IPS-NIHi7 (cell line): ENCODE measurements around the gene ARFGEF3.
"Not testable (repeated sequence)": the region's sequence is repeated elsewhere in the genome, so short reads cannot be mapped to it uniquely, and the experiment has no call there.

Source experiments
- DNase-seq: peaks from one replicate; pipeline ENCODE4 v3.0.0; 2012; ENCODE audit warnings: mixed read lengths; ENCODE audit errors: extremely low spot score

The ARFGEF3 gene

DNA sequence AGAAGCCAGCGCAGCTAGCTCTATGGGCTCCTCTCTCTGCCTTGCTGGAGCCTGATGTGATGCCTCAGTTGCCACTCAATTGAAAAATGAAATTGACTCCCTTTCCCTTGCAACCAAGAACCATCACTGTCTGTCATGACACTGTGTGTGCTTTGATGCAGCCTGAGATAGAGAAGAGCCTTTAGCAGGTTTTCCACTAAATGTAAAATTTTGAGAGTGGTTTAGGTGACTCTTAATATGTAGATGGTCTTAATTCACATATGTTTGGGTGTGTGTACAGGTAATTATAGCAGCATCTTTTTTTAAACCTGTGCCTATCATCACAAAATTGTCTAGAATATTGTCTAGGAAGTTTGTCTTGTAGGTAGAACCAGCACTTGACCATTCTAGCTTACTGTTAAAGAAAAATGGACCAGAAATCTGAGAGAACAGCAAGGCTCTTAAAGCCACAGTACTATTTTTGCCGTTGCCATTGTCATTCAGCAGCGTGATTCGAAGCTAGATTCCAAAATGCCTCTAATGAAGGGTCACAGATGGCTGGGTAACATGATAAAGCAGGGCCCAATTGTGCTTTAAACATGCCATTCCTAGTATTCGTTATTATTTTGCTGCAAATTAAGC, 1.3 kb downstream of the ARFGEF3 start:
- DNase-seq, result no peak

DNA sequence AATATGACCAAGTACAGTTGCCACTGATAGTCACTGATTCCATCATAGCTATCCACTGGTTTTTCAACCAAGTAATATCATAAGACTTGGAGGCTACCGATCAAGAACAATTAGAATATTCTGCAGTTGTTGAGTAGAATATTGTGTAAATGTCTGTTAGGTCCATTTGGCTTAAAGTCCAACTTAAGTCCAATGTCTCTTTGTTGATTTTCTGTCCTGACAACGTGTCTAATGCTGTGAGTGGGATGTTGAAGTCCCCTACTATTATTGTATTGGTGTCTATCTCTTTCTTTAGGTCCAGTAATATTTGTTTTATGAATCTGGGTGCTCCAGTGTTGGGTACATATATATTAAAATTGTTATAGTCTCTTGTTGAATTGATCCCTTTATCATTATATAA, 13.9 kb downstream of the ARFGEF3 start:
- DNase-seq, result no peak

DNA sequence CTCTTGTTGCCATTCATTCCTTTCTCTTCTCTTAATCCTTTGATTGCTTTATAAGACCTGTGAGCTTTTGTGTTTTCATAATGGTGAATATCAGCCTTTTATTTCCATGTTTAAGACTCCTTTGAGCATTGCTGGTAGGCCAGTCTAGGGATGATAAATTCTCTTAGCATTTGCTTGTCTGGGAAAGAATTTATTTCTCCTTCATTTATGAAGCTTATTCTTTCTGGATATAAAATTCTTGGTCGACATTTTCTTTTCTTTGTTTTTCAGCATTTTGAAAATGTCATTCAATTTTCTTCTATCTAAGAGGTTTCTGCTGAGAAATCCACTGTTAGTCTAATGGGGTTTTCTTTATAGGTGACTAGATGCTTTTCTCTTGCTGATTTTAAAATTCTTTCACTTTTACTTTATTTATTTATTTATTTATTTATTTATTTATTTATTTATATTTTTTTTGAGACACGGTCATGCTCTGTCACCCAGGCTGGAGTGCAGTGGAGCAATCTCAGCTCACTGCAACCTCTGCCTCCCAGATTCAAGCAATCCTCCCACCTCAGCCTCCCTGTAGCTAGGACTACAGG, 15.0 kb downstream of the ARFGEF3 start:
- no peak for DNase-seq

DNA sequence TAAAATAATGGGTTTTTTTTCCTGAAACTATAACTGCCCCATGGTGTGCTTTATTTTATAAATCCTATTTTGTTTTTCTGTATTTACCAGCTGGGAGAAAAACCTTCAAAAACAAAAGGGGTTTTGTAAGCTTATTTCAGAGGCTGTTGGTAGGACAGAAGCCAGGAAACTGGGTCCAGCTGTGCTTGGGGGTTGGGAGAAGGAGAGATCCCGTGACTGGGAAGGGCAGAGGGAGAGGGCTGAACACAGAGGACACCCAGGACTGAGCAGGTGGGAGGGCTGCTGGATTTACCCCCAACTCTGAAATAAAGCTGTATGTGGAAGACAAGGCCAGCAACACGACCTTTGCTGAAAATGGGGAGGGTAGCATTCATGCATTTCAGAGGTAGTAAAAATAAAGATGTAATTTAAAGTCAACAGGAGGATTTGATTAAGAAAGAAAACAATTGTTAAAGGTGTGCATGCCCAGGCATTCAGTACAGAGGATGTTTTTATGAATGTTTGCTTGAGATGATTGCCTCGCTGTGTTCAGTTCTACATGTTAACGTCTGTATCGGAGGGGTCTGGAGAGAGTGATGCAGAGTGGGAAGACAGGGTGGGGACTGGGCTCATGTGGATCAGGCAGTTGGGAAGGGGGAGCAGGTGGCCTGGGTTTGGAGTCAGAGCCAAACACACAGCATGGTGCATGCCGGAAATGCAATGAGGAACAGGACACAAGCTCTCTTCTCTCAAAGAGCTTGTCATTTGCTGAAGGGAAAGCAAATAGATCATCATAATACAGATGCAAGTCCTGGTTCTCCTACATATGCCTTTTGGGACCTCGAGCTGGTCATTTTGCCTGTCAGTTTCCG, 21.4 kb downstream of the ARFGEF3 start:
- peak; percentile 66 for DNase-seq

DNA sequence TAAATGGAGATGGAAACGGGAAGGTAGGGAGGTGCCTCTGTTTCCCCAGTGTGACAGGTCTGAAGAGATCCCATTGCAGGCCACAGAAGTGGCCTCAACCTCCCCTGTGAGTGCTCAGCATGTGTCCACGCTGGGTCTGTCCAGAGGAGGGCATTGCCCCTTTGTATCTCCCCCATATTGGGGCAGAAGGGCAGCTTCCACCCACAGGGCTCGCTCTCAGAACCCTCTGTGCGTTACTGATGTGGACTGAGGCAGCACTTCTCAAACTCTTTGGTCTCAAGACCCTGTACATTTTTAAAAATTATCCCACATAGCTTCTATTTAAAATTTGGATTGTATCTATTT, 22.0 kb downstream of the ARFGEF3 start:
- DNase-seq, result no peak

DNA sequence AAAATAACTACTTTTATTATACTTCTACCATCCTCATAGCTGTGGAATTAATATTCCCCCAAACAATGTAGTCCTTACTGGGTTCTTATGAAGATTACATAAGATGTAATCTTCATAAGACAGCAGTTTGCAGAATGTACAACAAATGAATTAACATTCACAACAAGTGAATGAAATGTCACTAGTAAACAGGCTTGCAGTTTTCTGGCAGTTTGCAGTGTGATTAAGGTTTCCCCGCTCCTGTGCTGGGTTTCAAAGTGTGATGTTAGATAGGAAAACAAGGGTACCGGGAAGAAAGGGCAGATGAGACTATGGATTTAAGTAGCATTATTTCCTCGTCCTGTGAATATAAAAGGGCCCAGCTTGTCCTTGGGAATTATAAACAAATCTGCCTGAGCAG, 22.5 kb downstream of the ARFGEF3 start:
- no peak for DNase-seq

DNA sequence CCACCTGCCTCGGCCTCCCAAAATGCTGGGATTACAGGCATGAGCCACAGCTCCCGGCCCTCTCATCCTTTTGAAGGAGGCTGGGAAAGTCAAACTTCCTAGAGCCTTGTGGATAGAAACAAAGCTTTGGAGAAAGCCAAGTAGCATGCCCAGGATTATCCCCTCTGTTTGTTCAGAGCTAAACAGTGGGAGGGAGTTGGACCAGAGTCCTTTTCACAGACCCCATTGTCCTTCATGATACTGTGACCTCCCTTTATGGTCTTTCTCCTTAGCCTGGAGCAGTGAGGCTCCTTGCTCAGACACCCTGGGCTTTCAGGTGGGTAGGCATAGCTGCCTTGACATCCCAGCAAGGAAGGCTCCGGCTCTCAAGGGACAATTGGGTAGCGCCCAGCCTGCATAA, 25.4 kb downstream of the ARFGEF3 start:
- no peak for DNase-seq

DNA sequence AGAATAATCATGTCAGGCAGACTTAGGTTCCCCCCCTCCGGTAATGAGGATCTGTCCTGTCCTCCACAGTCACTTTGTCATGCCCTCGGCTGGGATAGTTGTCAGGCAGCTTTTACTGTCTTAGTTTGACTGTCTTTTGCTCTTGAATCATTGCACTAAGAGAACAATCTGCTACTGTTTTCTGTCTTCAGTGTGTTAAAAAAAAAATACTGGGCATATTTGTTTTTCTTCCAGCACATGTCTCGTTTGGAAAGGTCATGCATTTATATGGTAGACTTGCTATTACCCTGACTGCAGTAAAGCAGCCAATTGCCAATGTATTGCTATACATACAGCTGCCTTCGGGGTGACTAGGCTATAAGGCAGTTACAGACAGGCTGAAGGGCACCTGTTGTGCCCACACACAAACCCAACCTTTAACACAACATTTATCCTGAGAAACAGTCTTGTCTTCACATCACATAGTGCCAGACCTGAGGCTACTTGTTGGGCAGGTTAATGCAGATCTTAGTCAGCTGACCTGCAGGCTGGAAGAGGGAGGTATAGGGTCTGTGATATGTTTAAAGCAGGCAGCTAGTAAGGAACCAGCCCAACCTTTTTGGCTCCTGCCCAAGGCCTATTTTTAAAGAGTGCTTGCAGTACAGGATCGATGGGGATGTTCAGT, 26.7 kb downstream of the ARFGEF3 start:
- no peak for DNase-seq

DNA sequence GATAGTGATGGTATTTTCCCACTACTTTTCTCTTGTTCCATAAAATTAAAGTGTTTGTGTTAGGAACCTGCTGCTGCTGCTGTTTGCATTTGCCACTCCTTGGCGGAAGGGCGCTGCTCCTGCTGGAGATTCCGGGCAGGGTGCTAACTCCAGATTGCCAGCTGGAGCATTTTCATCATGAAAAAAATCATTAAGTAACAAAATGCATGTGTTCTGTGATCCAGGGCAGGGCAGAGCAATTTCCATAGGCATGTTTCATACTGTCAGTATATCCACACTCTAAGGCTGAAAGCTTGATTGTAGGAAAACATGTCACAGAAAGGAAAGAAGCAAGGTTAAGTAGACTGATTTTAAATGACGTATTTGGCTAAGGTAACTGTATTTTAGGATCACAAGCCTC, 32.5 kb downstream of the ARFGEF3 start:
- DNase-seq, result no peak

DNA sequence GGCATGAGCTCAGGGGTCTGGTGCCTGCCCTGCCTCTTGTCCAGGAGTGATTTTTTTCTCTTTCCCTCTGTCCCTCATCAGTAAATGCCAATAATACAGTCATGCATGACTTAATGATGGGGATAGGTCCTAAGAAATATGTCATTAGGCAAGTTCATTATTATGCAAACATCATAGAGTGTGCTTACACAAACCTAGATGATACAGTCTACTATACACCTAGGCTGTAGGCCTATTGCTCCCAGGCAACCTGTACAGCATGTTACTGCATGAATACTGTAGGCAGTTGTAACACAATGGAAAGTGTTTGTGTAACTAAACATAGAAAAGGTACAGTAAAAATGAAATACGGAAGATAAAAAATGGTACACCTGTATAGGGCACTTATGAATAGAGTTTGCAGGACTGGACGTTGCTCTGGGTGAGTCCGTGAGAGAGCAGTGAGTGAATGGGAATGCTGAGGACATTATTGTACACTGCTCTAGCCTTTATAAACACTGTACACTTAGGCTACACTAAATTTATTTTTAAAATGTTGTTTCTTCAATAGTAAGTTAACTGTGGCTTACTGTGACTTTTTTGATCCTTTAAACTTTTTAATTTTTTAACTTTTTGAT, 34.5 kb downstream of the ARFGEF3 start:
- DNase-seq, result no peak

DNA sequence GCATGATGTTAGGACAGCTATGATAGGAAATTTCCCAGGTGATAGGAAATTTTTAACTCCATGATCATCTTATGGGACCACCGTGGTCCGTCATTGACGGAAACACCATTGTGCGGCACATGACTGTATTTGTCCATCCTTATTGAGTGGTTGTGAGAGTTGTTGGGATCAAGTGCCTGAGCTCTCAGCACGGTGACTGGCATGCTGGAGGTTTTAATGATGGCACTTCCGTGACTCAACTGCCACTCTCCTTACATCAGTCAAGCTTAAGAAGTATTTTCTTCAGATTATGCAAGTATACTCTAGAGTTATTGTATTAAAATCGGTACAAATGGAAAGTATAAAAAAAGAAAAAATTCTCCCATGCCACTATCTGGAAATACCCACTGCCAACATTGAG, 35.8 kb downstream of the ARFGEF3 start:
- no peak for DNase-seq

DNA sequence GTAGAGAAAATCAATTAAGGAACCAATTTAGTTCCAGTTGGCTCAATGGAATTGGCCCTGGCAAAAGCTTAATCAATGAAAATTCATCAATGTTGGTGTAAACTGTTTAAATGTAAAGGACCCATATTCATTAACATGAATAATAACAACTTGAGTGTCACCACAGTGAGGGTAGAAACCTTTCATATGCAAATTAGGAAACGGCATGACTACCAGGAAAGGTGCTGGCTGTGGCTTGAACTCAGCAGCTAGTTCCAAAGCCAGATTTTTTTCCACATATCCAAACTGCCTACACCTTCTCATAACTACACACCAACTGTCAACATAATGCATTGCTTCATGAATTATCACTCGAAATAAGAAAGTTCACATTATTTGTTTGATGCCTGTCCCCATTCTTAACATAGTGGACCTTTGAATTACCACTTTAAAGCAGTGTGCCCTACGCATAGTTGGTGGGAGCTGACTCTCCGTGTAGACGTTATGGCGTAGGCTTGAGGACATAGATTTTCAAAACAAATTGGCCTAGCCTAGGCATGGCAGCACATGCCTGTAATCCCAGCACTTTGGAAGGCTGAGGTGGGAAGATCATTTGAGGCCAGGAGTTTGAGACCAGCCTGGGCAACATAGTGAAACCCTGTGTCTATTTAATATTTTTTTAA, 36.8 kb downstream of the ARFGEF3 start:
- no peak for DNase-seq

DNA sequence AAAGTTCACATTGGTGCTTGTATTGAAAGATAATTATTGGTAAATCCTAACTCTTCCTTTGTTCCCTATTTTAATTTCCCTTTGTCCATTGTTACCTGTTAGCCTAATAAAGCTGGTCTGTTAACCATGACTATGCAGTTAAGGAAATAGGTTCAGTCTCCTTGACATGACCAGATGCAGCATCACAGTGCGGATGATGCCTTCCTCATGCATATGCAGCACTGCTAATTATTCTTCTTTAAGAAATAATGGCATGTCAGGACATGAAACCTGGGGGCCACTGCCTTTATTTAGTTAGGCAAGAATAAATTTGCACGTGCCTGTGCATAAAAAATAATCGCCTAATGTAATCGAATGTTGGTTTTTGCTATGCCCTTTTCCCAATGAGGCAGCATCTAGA, 40.1 kb downstream of the ARFGEF3 start:
- no peak for DNase-seq

DNA sequence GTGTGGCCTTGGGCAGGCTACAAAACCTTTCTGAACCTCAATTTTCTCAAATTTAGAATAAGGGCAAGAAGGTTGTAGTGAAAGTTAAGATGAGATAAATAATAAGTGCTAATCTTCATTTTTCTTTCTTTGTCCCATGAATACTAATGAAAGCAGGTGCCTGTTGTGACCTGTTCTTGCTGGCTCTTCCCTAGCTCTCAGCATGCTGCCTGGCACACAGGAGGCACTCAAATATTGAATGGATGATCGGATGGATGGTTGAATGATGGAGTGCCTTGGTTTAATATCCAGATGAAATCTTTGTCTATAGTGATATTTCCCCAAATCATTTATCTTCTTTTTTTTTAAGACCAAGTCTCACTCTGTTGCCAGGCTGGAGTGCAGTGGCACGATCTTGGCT, 41.6 kb downstream of the ARFGEF3 start:
- DNase-seq, result no peak

DNA sequence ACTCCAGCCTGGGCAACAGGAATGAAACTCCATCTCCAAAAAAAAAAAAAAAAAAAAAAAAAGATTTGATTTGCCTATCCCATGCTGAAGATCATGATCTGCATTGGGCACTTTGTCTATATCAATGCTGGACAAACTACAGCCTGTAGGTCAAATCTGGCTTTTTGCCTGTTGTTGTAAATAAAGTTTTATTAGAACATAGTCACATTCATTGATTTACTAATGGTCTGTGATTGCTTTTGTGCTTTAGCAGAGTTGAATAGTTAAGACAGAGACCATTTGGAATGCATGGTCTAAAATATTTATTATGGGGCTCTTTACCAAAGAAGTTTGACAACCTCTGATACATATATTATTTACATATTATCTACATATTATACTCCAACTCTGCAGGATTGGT, 42.6 kb downstream of the ARFGEF3 start:
- no peak for DNase-seq

DNA sequence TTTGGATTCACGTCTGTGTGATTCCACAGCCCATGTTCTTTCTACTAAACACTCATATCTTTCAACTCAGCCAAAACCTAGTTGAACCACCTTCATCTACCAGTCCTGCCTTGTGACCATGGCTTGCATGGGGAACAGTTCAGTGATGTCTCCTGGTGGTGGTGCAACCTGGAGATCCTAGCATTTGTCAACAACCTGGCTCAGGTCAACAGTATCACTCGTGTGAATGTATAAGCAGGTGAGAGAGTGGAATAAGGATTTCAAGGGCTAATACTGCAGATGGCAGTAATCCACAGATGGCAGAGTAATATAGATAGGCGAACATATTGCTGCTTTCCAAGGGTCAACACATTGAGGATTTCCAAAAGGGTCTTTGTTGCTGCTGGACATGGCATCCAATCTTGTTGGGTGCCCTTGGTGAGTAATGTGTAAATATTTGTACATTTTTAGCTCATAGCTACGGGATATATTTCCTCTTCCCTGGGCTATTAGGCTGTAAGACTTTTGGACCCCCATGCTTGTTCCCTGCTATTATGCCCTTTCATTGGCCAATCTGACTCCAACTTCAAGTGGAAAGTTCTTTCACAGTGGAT, 43.1 kb downstream of the ARFGEF3 start:
- no peak for DNase-seq

DNA sequence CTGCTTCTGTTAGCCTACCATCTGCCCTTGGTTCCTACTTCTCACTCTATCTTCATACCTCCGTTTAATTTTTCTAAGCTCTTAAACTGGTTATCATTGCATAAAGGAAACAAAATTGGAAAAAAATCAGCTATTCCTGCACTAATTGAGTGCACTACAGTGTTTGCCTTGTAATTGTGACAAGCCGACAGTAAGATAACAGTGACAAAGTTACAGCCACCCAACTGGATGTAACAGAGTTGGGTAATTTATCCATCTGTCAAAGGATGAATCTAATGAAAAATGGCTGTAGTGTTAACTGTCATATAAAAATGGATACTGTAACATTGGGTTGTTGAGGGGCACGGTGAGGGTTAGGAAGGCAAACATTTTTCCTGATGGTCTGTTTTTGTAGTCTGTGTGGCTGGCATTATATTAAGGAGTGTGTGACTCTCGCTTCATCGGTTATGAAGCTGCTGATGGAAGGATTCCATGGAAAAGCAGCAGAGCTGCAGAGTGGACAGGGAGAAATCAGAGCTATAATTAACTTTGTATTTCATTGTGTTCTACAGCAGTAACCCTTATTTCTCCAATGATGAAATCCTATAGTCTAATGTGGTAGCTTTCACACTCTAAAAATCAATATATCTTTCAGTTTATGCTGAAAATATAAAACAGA, 43.8 kb downstream of the ARFGEF3 start:
- no peak for DNase-seq

DNA sequence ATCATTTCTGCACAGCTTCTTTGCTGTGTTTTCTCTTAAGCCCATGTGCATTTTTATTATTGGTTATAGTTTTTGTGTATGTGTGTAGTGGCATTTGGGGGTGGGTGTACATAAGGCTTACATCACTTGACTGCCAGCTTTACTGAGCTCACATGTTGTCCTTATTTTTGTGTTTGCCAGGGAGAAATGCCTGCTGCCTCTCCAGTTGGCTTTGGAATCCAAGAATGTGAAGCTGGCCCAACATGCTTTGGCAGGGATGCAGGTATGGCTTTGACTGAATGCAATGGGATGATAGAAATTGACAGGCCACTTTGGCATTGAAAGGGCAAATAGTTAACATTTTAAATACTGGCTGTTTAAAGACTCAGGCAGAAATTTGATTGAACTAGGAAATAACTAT, 45.1 kb downstream of the ARFGEF3 start:
- DNase-seq, result no peak

DNA sequence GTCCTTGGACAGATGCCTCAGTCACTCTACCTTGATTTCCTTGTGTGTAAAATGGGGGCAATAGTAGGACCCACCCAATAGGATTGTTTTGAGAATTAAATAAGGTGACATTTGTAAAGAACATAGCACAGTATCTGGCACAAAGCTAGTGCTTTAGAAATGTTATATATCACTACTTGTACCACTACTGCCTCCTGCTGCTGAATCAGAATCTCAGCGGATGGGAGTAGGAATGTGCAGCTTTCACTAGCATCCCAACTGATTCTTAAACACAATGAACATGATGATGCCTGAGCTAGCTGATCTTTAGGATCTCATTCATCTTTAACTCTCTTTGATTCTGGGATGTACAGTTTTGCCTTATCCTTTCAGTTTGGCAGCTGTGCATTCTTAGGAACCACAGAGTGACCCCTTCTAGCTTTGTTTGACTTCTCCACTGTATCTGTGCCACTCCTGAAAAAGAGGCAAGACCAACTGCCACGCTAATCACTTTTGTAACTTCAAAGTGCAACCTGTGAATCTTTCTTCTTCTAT, 49.4 kb downstream of the ARFGEF3 start:
- peak; percentile 47 for DNase-seq

DNA sequence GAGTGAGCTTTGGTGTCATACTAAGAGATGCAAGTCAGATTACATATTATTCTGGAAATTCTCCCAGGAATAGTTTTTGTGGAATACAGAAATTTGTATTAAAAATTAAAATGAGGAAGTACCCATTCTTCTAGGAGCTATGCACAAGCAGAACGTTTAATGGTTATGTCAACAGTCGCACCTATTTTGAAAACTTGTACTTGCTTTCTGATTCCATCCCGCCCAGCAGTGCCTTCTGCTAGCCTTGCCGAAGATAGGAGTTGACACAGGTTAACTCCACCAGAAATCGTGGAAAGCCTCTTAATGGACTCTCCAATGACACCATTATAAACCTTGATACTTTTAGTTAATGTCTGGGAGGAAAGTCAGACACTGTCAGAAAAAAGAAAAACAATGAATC, 49.9 kb downstream of the ARFGEF3 start:
- DNase-seq, result no peak

DNA sequence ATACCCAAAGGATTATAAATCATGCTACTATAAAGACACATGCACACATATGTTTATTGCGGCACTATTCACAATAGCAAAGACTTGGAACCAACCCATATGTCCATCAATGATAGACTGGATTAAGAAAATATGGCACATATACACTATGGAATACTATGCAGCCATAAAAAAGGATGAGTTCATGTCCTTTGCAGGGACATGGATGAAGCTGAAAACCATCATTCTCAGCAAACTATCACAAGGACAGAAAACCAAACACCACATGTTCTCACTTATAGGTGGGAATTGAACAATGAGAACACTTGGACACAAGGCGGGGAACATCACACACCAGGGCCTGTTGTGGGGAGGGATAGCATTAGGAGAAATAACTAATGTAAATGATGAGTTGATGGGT, 50.8 kb downstream of the ARFGEF3 start:
- DNase-seq, result not testable (repeated sequence)
